NCI-H1048 (cell line): Measurements from ENCODE around the gene MZT2B.
"Not testable (repeated sequence)": the region's sequence is repeated elsewhere in the genome, so short reads cannot be mapped to it uniquely, and the experiment has no call there.

Source experiments
- DNase-seq: peaks from one replicate; lab custom pipeline; 2025; lab: John Stamatoyannopoulos, UW

Gene MZT2B

GRCh38 chr2:130219147-130219546 lies 37.1 kb downstream of the MZT2B start:
- not testable (repeated sequence) for DNase-seq

DNA sequence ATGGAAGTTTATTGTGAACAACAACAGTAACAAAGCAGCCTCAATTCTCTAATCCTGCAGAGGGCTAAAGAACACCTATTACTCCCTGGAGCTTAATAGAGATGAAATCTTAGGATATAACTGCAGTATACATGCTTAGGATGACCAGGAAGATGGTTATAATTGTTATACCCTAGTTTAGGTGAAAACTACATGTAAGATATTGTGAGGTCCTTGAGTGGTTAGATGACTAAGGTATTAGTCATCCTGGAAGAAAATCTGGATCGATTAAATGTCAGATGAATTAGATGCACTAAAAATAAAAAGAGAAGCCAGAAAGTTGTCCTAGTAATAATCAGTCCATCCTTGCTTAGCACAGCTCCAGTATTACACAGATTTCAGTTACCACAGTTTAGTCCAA lies 38.4 kb downstream of the MZT2B start:
- not testable (repeated sequence) for DNase-seq

- DNase-seq, result not testable (repeated sequence)
These were observed 40.5 kb downstream of the MZT2B start for GRCh38 chr2:130222523-130222922.

GRCh38 chr2:130228005-130228404 lies 45.9 kb downstream of the MZT2B start:
- DNase-seq, result not testable (repeated sequence)

DNA sequence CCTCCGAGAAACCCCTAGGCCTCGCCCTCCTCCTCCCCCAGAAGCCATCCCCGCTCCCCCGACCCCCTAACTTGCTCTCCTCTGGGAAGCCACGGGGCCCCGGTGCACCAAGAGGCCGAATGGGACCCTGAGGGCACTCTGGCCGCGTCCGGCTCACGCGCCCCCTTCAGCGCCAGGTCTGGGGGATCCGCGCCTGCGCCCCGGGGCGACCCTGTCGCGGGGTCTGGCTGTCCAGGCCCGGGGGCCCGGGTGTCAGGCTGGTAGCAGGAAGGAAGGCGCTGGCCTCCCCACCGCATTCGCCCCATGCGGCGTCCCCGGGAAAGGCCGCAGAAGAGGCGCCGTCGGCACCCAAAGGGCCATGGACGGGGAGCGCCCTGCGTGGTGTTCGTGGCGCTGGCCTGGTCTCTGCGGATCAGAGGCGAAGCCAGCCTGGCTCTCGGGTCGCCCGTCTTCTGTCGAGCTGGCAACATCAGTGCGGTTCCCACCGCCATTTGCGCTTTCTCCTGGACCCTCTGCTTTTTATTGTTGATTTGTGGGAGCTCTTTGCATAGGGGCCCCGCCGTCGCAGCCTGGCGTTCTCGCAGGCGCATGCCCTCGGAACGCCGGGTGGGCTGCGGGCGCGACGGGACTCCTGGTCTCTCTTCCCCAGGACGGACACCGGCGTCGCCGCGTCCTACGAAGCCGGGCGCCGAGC lies 46.6 kb downstream of the MZT2B start:
- DNase-seq, result not testable (repeated sequence)

GRCh38 chr2:130229161-130229510 lies 47.1 kb downstream of the MZT2B start:
- not testable (repeated sequence) for DNase-seq

GRCh38 chr2:130230376-130230775 lies 48.3 kb downstream of the MZT2B start:
- DNase-seq, result not testable (repeated sequence)

DNA sequence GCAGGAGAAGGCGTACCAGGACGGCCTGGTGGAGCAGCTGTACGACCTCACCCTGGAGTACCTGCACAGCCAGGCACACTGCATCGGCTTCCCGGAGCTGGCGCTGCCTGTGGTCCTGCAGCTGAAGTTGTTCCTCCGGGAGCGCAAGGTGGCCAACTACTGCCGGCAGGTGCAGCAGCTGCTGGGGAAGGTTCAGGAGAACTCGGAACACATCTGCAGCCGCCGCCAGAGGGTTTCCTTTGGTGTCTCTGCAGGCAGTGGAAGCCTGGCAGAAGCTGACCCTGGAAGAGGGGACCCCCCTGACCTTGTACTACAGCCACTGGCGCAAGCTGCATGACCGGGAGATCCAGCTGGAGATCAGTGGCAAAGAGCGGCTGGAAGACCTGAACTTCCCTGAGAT lies 48.8 kb downstream of the MZT2B start:
- DNase-seq, result not testable (repeated sequence)

- no peak for DNase-seq
These were observed 49.6 kb downstream of the MZT2B start for GRCh38 chr2:130231656-130232055.

DNA sequence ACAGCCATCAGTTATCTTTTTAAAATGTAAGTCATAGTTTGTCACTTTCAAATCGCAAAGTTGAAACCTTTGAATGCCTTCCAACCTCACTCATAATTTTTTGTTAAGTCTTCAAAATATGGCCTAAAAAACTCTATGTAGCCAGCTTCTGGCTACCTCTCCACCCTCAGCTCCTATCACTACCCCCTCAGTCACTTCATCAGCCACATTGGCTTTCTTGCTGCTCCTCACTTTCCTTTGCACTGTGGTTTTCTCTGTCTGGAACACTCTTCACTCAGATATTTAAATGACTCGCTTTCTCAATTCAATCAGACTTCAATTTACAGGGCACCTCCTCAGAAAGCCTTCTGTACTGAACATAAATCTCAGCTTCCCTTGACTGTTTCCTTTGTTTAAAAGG lies 51.0 kb downstream of the MZT2B start:
- not testable (repeated sequence) for DNase-seq

- DNase-seq, result not testable (repeated sequence)
These were observed 57.5 kb downstream of the MZT2B start for GRCh38 chr2:130239581-130239980.
